CD14-positive monocyte (primary cell): ENCODE results near the gene LYPD1. TPM values are rescaled to one million over a fixed set of nuclear protein-coding genes. Genes with fewer than 3 reads are reported as not detected.

Experiments
- DNase-seq, 3 donors: peaks; one replicate each; pipeline ENCODE4 v3.0.0-alpha.2; 2011 to 2022
- H2AFZ ChIP-seq: 2 replicates; pipeline ENCODE4 v1.6.0; 2012; ENCODE audit warnings: mild to moderate bottlenecking, low read depth, low read length, inconsistent platforms; ENCODE audit not compliant: insufficient read depth, poor library complexity, severe bottlenecking
- H3K27ac ChIP-seq, 2 donors: 1 replicate in 1 of 2; 2 replicates in 1 of 2; pipeline ENCODE4 v1.5.1; 2012 to 2013; ENCODE audit warnings: low read length in 2 of 2, control low read depth in 1 of 2, inconsistent platforms in 1 of 2, low read depth in 1 of 2, mild to moderate bottlenecking in 1 of 2
- H3K27me3 ChIP-seq, 2 donors: one replicate each; pipeline versions ENCODE4 v1.6.0 to v1.6.1; 2011 to 2013; ENCODE audit warnings: low read length in 2 of 2; ENCODE audit not compliant: control insufficient read depth in 2 of 2, insufficient read depth in 2 of 2
- H3K36me3 ChIP-seq, 2 donors: replicated peaks in 1 of 2; 1 replicate in 1 of 2; 2 replicates in 1 of 2; pipeline versions ENCODE4 v1.5.1 to v1.6.1; 2012 to 2013; ENCODE audit warnings: low read length in 2 of 2, control low read depth in 1 of 2, inconsistent platforms in 1 of 2, mild to moderate bottlenecking in 1 of 2; ENCODE audit not compliant: insufficient read depth in 2 of 2, control insufficient read depth in 1 of 2
- H3K4me1 ChIP-seq, 2 donors: 1 replicate in 1 of 2; 2 replicates in 1 of 2; pipeline versions ENCODE4 v1.5.1 to v1.6.1; 2012 to 2013; ENCODE audit warnings: low read length in 2 of 2, control low read depth in 1 of 2, inconsistent platforms in 1 of 2, mild to moderate bottlenecking in 1 of 2, moderate library complexity in 1 of 2; ENCODE audit not compliant: insufficient read depth in 2 of 2, control insufficient read depth in 1 of 2
- H3K4me2 ChIP-seq: replicated peaks from 2 replicates; pipeline ENCODE3; 2012; ENCODE audit warnings: low read length, moderate library complexity, mild to moderate bottlenecking; ENCODE audit not compliant: poor library complexity, severe bottlenecking; ENCODE audit errors: extremely low read depth
- H3K4me3 ChIP-seq, 3 experiments: fragments of 200-600 bp in 1 of 3; sonication (generic) in 1 of 3; replicated peaks in 1 of 3; 1 replicate in 2 of 3; 2 replicates in 1 of 3; pipeline ENCODE4 v1.5.1; 2011 to 2013; ENCODE audit warnings: low read length in 3 of 3, mild to moderate bottlenecking in 3 of 3, control low read depth in 2 of 3, low read depth in 2 of 3, inconsistent platforms in 1 of 3, moderate library complexity in 1 of 3
- H3K79me2 ChIP-seq: 2 replicates; pipeline ENCODE4 v1.6.0; 2012; ENCODE audit warnings: mild to moderate bottlenecking, control low read depth, inconsistent platforms, low read length, moderate library complexity; ENCODE audit not compliant: insufficient read depth
- H3K9ac ChIP-seq: 2 replicates; pipeline ENCODE4 v1.6.0; 2017; ENCODE audit warnings: low read length, mild to moderate bottlenecking; ENCODE audit not compliant: insufficient read depth, poor library complexity, severe bottlenecking
- H3K9me3 ChIP-seq, 2 donors: replicated peaks in 1 of 2; 1 replicate in 1 of 2; 2 replicates in 1 of 2; pipeline versions ENCODE4 v1.5.1 to v1.6.1; 2012 to 2013; ENCODE audit warnings: low read length in 2 of 2, control low read depth in 1 of 2; ENCODE audit not compliant: control insufficient read depth in 1 of 2, insufficient read depth in 1 of 2
- H4K20me1 ChIP-seq: 2 replicates; pipeline ENCODE4 v1.6.0; 2012; ENCODE audit warnings: mild to moderate bottlenecking, low read length, control low read depth, moderate library complexity; ENCODE audit not compliant: insufficient read depth
- H3K27ac Mint-ChIP-seq, 7 donors: one replicate each; pipeline ENCODE4 v1.8.0; 2020; ENCODE audit warnings: mild to moderate bottlenecking in 7 of 7, mixed read lengths in 7 of 7, moderate library complexity in 6 of 7, inconsistent platforms in 2 of 7
- H3K27me3 Mint-ChIP-seq, 3 donors: one replicate each; pipeline ENCODE4 v1.8.0; 2021 to 2022; ENCODE audit warnings: low read depth in 3 of 3, mild to moderate bottlenecking in 3 of 3, mixed read lengths in 3 of 3, moderate library complexity in 3 of 3, inconsistent platforms in 1 of 3
- H3K36me3 Mint-ChIP-seq, 2 donors: one replicate each; pipeline ENCODE4 v1.8.0; 2020; ENCODE audit warnings: mixed read lengths in 2 of 2, inconsistent platforms in 1 of 2, mild to moderate bottlenecking in 1 of 2
- H3K4me1 Mint-ChIP-seq: one replicate; pipeline ENCODE4 v1.8.0; 2020; ENCODE audit warnings: mild to moderate bottlenecking, mixed read lengths
- H3K4me3 Mint-ChIP-seq, 2 donors: one replicate each; pipeline ENCODE4 v1.8.0; 2020; ENCODE audit warnings: mild to moderate bottlenecking in 2 of 2, mixed read lengths in 2 of 2, moderate library complexity in 1 of 2
- H3K9me3 Mint-ChIP-seq, 7 donors: one replicate each; pipeline ENCODE4 v1.8.0; 2020 to 2022; ENCODE audit warnings: mixed read lengths in 7 of 7, mild to moderate bottlenecking in 6 of 7, moderate library complexity in 6 of 7, inconsistent platforms in 2 of 7
- CTCF ChIP-seq: fragments of 200-600 bp; IDR thresholded peaks from one replicate; pipeline ENCODE4 v1.8.0; 2022; ENCODE audit warnings: antibody characterized with exemption, mild to moderate bottlenecking
- WGBS: methylation state at CpG from one replicate; pipeline ENCODE4 v1.1.5; 2013; ENCODE audit warnings: missing lambda C conversion rate; ENCODE audit not compliant: insufficient coverage; 5-methylcytosine and 5-hydroxymethylcytosine counted together
- intact Hi-C, 2 donors: fragments of 100-400 bp; cut with micrococcal nuclease; formaldehyde crosslinking; loops; one replicate each; pipeline versions ENCODE4 v1.15.0 to v1.15.1; 2023
- polyA plus RNA-seq, 3 donors: library from polyadenylated mRNA; depleted of rRNA in 1 of 3; unstranded in 2 of 3; stranded (reverse) in 1 of 3; fragments of 300-500 nt in 2 of 3; fragments of >200 nt in 1 of 3; fragmentation: Illumina TruSeq in 2 of 3; gene quantifications; 1 replicate in 2 of 3; 2 replicates in 1 of 3; pipeline ENCODE4 v1.2.3, GENCODE V29; 2012 to 2021

LYPD1 gene
- polyA plus RNA-seq, 3 donors = not detected

GRCh38 chr2:132645176-132645575 lies 24.8 kb downstream of the LYPD1 start:
- Mint-ChIP-seq H3K27me3 (peaks cover 2 to 9% (median 2%) of the 10 kb centered on the region in 3 donors), H3K36me3 (no peaks in the 10 kb centered on the region), H3K27ac (peak overlapping the region in 1 of 7 donors; percentile 43), H3K4me3 (peak overlapping the region; percentile 52 to 58), H3K9me3 (peaks cover 0 to 6% (median 0%) of the 10 kb centered on the region in 7 donors), H3K4me1 (peaks cover 8% of the 10 kb centered on the region)
- no peak for DNase-seq
- H3K79me2 ChIP-seq = no peaks in the 10 kb centered on the region
- no peaks in the 10 kb centered on the region for H4K20me1 ChIP-seq
- intact Hi-C loops = no loop called here
- no peaks in the 10 kb centered on the region for H3K9me3 ChIP-seq
- WGBS = 90% methylated on average over 35 of the region's 35 CpGs
- no peak overlapping the region for H2AFZ ChIP-seq
- no peak overlapping the region for H3K4me2 ChIP-seq
- H3K27ac ChIP-seq = no peak overlapping the region
- TF ChIP-seq CTCF = no peak
- H3K27me3 ChIP-seq = no peaks in the 10 kb centered on the region
- H3K36me3 ChIP-seq = no peaks in the 10 kb centered on the region
- H3K4me3 ChIP-seq = no peak overlapping the region
- H3K9ac ChIP-seq = no peak overlapping the region
- peaks cover 4 to 10% of the 10 kb centered on the region in 2 donors for H3K4me1 ChIP-seq

- Histone ChIP-seq H4K20me1 (no peaks in the 10 kb centered on the region), H3K27me3 (no peaks in the 10 kb centered on the region), H3K9ac (no peak overlapping the region), H2AFZ (no peak overlapping the region), H3K27ac (no peak overlapping the region), H3K9me3 (no peaks in the 10 kb centered on the region), H3K36me3 (no peaks in the 10 kb centered on the region), H3K79me2 (no peaks in the 10 kb centered on the region), H3K4me3 (no peak overlapping the region), H3K4me2 (no peak overlapping the region), H3K4me1 (peaks cover 4 to 10% of the 10 kb centered on the region in 2 donors)
- no peak for DNase-seq
- Mint-ChIP-seq H3K27ac (peak overlapping the region in 1 of 7 donors; percentile 3), H3K36me3 (no peaks in the 10 kb centered on the region), H3K9me3 (peaks cover 0 to 6% (median 0%) of the 10 kb centered on the region in 7 donors), H3K4me1 (peaks cover 8% of the 10 kb centered on the region), H3K4me3 (no peak overlapping the region), H3K27me3 (peaks cover 1 to 6% (median 6%) of the 10 kb centered on the region in 3 donors)
- no peak for TF ChIP-seq CTCF
- WGBS = no CpG with 5 or more reads among the region's 2 CpGs
- intact Hi-C loops = no loop called here
These were observed 27.6 kb downstream of the LYPD1 start for GRCh38 chr2:132642415-132642814.
